Keratinocyte (primary cell): ENCODE results near the gene YY1AP1. TPM values are rescaled to one million over a fixed set of nuclear protein-coding genes. Genes with fewer than 3 reads are reported as not detected.
A peak's percentile ranks its signal among the peaks of the same experiment; 100 is the strongest.

Experiments used
- DNase-seq: peaks from one replicate; pipeline ENCODE4 v3.0.0-alpha.2; 2011; ENCODE audit warnings: low read depth, missing footprints, low spot score
- FAIRE-seq: peaks from 2 replicates; lab custom pipeline; 2011; peaks lifted over from hg19 to GRCh38; lab: Jason Lieb, UNC
- H2AFZ ChIP-seq: 2 replicates; pipeline ENCODE4 v1.6.0; 2012; ENCODE audit warnings: low read length, control low read depth, inconsistent platforms; ENCODE audit not compliant: control insufficient read depth
- H3K27ac ChIP-seq: 2 replicates; pipeline ENCODE4 v1.5.1; 2011; ENCODE audit warnings: low read length; ENCODE audit not compliant: control insufficient read depth, insufficient read depth
- H3K27me3 ChIP-seq: 3 replicates; pipeline ENCODE4 v1.6.0; 2011; ENCODE audit warnings: low read length; ENCODE audit not compliant: control insufficient read depth, insufficient read depth; ENCODE audit errors: extremely low read depth
- H3K36me3 ChIP-seq, 2 experiments: 2 replicates in 1 of 2; 3 replicates in 1 of 2; pipeline ENCODE4 v1.5.1; 2011; ENCODE audit warnings: low read length in 2 of 2, mild to moderate bottlenecking in 1 of 2; ENCODE audit not compliant: control insufficient read depth in 2 of 2, insufficient read depth in 2 of 2; ENCODE audit errors: extremely low read depth in 1 of 2
- H3K4me1 ChIP-seq: 3 replicates; pipeline ENCODE4 v1.5.1; 2011; ENCODE audit warnings: low read length; ENCODE audit not compliant: control insufficient read depth, insufficient read depth; ENCODE audit errors: extremely low read depth
- H3K4me2 ChIP-seq: 3 replicates; pipeline ENCODE4 v1.6.0; 2011; ENCODE audit warnings: low read depth, low read length; ENCODE audit not compliant: control insufficient read depth, insufficient read depth; ENCODE audit errors: extremely low read depth
- H3K4me3 ChIP-seq, 3 experiments: fragments of 200-600 bp in 1 of 3; sonication (generic) in 1 of 3; 2 replicates in 2 of 3; 3 replicates in 1 of 3; pipeline ENCODE4 v1.5.1; 2011 to 2016; ENCODE audit warnings: low read length in 3 of 3, mild to moderate bottlenecking in 3 of 3, control low read depth in 2 of 3, inconsistent platforms in 1 of 3, low read depth in 1 of 3, mixed read lengths in 1 of 3, mixed run types in 1 of 3, moderate library complexity in 1 of 3; ENCODE audit not compliant: control insufficient read depth in 2 of 3, insufficient read depth in 2 of 3; ENCODE audit errors: extremely low read depth in 1 of 3
- H3K79me2 ChIP-seq: 2 replicates; pipeline ENCODE4 v1.6.0; 2012; ENCODE audit warnings: low read length; ENCODE audit not compliant: control insufficient read depth, insufficient read depth
- H3K9ac ChIP-seq: 3 replicates; pipeline ENCODE4 v1.6.0; 2011; ENCODE audit warnings: low read length; ENCODE audit not compliant: control insufficient read depth, insufficient read depth; ENCODE audit errors: extremely low read depth
- H3K9me1 ChIP-seq: 3 replicates; pipeline ENCODE4 v1.6.0; 2011; ENCODE audit warnings: low read length; ENCODE audit not compliant: control insufficient read depth, insufficient read depth; ENCODE audit errors: extremely low read depth
- H3K9me3 ChIP-seq: 2 replicates; pipeline ENCODE4 v1.5.1; 2012; ENCODE audit warnings: low read depth, low read length; ENCODE audit not compliant: control insufficient read depth
- H4K20me1 ChIP-seq: 3 replicates; pipeline ENCODE4 v1.6.0; 2011; ENCODE audit warnings: low read length; ENCODE audit not compliant: control insufficient read depth, insufficient read depth; ENCODE audit errors: extremely low read depth
- CTCF ChIP-seq, 3 experiments: IDR thresholded peaks in 1 of 3; conservative IDR thresholded peaks in 1 of 3; optimal IDR thresholded peaks in 1 of 3; 2 replicates in 2 of 3; 3 replicates in 1 of 3; pipeline versions ENCODE3 to v1.5.1; 2011; ENCODE audit warnings: low read length in 3 of 3, mild to moderate bottlenecking in 3 of 3, moderate library complexity in 2 of 3, control low read depth in 1 of 3, inconsistent platforms in 1 of 3; ENCODE audit not compliant: insufficient read depth in 2 of 3; ENCODE audit errors: extremely low read depth in 1 of 3
- EZH2 ChIP-seq: IDR thresholded peaks from one replicate; pipeline ENCODE4 v1.6.1; 2012; ENCODE audit warnings: inconsistent platforms, mild to moderate bottlenecking, low read length, moderate library complexity
- dilution Hi-C: fragments of 300-500 bp; cut with MboI; formaldehyde crosslinking; loops from one replicate; pipeline ENCODE4 v1.7.0; 2020; ENCODE audit warnings: low sequenced_read_pairs; ENCODE audit not compliant: extremely low pct_ligation_motif_present
- polyA plus RNA-seq, 5 experiments: library from polyadenylated mRNA; depleted of rRNA in 3 of 5; stranded (reverse) in 3 of 5; stranded (forward) in 1 of 5; unstranded in 1 of 5; fragments of >200 nt; gene quantifications; 1 replicate in 1 of 5; 2 replicates in 3 of 5; 3 replicates in 1 of 5; pipeline versions ENCODE4 v1.2.1 to v1.2.3, GENCODE V29; 2011 to 2012; ENCODE audit warnings: missing spikeins in 2 of 5, low read depth in 1 of 5, low replicate concordance in 1 of 5

The YY1AP1 gene
- polyA plus RNA-seq, 1 donor (not counting 4 experiments of a cell fraction or from before 2014, with no cell fraction given): 45.2 TPM

GRCh38 chr1:155729031-155729898, 40.7 kb upstream of the YY1AP1 start:
- dilution Hi-C loops: no loop called here
- H3K4me1 ChIP-seq: no peaks in the 10 kb centered on the region
- no peaks in the 10 kb centered on the region for H3K9me3 ChIP-seq
- H3K4me2 ChIP-seq: no peak overlapping the region
- H3K4me3 ChIP-seq: no peak overlapping the region
- no peaks in the 10 kb centered on the region for H3K79me2 ChIP-seq
- H3K9me1 ChIP-seq: no peaks in the 10 kb centered on the region
- no peaks in the 10 kb centered on the region for H4K20me1 ChIP-seq
- H3K27me3 ChIP-seq: no peaks in the 10 kb centered on the region
- no peak for DNase-seq
- H2AFZ ChIP-seq: no peak overlapping the region
- H3K27ac ChIP-seq: no peak overlapping the region
- TF ChIP-seq CTCF (optimal IDR thresholded peaks at IDR 0.05 in 1 of 3, IDR thresholded peaks at IDR 0.05 in 1 of 3, conservative IDR thresholded peaks at IDR 0.05 in 1 of 3; ENCODE audit: extremely low read depth in 1 of 3, insufficient read depth in 2 of 3, low read length in 3 of 3) (peak; percentile 49 to 75 (median 64)), EZH2 (no peak)
- H3K9ac ChIP-seq: no peak overlapping the region
- FAIRE-seq: peak; percentile 81
- peaks cover 20 to 23% of the 10 kb centered on the region in 2 experiments for H3K36me3 ChIP-seq

GRCh38 chr1:155725142-155725541, 36.6 kb upstream of the YY1AP1 start:
- TF ChIP-seq EZH2: no peak
- TF ChIP-seq CTCF (optimal IDR thresholded peaks at IDR 0.05 in 1 of 3, IDR thresholded peaks at IDR 0.05 in 1 of 3, conservative IDR thresholded peaks at IDR 0.05 in 1 of 3; ENCODE audit: extremely low read depth in 1 of 3, insufficient read depth in 2 of 3, low read length in 3 of 3): no peak
- Histone ChIP-seq H3K9me1 (no peaks in the 10 kb centered on the region), H3K27me3 (no peaks in the 10 kb centered on the region), H3K9me3 (no peaks in the 10 kb centered on the region), H3K79me2 (no peaks in the 10 kb centered on the region), H4K20me1 (no peaks in the 10 kb centered on the region), H3K9ac (no peak overlapping the region), H3K4me3 (no peak overlapping the region), H3K4me2 (no peak overlapping the region), H3K36me3 (peaks cover 8 to 15% of the 10 kb centered on the region in 2 experiments), H2AFZ (no peak overlapping the region), H3K4me1 (no peaks in the 10 kb centered on the region), H3K27ac (no peak overlapping the region)
- no peak for FAIRE-seq
- no peak for DNase-seq
- dilution Hi-C loops: no loop called here
